Activated CD4-positive, alpha-beta T cell treated with anti-CD3 and anti-CD28 coated beads, Interleukin-2, amount 10 ng/mL, durations not matched to agents 7 days and 5 days (primary cell): Measurements from ENCODE around the gene G0S2. TPM values are rescaled to one million over a fixed set of nuclear protein-coding genes. Genes with fewer than 3 reads are reported as not detected.

Experiments used
- CTCF ChIA-PET: fragments of 350-600 bp; sonication (Branson Sonifier 250); formaldehyde crosslinking; loops from one replicate; lab custom pipeline; 2021; ENCODE audit warnings: antibody characterized with exemption; lab: Charles Lee
- POLR2A ChIA-PET: fragments of 350-600 bp; sonication (Branson Sonifier 250); formaldehyde crosslinking; loops from one replicate; lab custom pipeline; 2021; ENCODE audit warnings: antibody characterized with exemption; lab: Charles Lee
- DNase-seq: peaks from one replicate; pipeline ENCODE4 v3.0.0-alpha.2; 2020
- H3K27ac Mint-ChIP-seq: one replicate; pipeline ENCODE4 v1.8.0; 2021; ENCODE audit warnings: mild to moderate bottlenecking, moderate library complexity, mixed read lengths
- H3K27me3 Mint-ChIP-seq: one replicate; pipeline ENCODE4 v1.8.0; 2021; ENCODE audit warnings: mixed read lengths
- H3K36me3 Mint-ChIP-seq: one replicate; pipeline ENCODE4 v1.8.0; 2021; ENCODE audit warnings: low read depth, mixed read lengths
- H3K4me1 Mint-ChIP-seq: one replicate; pipeline ENCODE4 v1.8.0; 2021; ENCODE audit warnings: mixed read lengths
- H3K4me3 Mint-ChIP-seq: one replicate; pipeline ENCODE4 v1.8.0; 2021; ENCODE audit warnings: mild to moderate bottlenecking, moderate library complexity, mixed read lengths
- H3K9me3 Mint-ChIP-seq: one replicate; pipeline ENCODE4 v1.8.0; 2021; ENCODE audit warnings: mixed read lengths
- total RNA-seq, 2 experiments: library from RNA; stranded (reverse); gene quantifications; one replicate each; pipeline ENCODE4 v1.2.3, GENCODE V29; 2021

Gene G0S2
- total RNA-seq, 2 experiments from 2014 or later, result 0.56 to 0.64 TPM

DNA sequence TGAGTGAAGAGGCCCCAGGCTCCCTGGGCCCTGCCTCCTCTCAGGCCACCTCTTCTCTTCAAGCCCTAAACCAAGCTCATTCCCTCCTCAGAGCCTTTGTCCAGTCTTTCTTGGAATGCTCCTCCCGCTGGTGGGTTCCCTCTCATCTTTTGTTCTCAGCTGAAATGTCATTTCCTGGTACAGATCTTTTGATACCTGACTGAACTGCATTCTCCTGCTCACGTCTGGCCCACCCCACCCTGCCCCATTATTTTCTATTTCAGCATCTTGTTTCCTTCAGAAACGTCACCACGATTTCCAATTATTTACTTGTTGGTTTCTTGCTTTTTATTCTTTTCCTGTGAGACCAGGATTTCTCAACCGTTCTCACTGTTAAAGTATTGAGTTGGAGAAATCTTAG lies 39.4 kb upstream of the G0S2 start:
- no peak overlapping the region for H3K27ac Mint-ChIP-seq
- H3K36me3 Mint-ChIP-seq, result no peaks in the 10 kb centered on the region
- CTCF ChIA-PET, result interaction anchor here (0.8 to 1.5 kb wide), 3 partner anchors 8 to 38 kb away, joined by 3 to 7 read pairs (median 4); no protein-coding TSS in a partner anchor
- no peaks in the 10 kb centered on the region for H3K27me3 Mint-ChIP-seq
- peaks cover 9% of the 10 kb centered on the region for H3K4me1 Mint-ChIP-seq
- no peak for DNase-seq
- no peaks in the 10 kb centered on the region for H3K9me3 Mint-ChIP-seq
- POLR2A ChIA-PET, result no interaction called here
- H3K4me3 Mint-ChIP-seq, result no peak overlapping the region

DNA sequence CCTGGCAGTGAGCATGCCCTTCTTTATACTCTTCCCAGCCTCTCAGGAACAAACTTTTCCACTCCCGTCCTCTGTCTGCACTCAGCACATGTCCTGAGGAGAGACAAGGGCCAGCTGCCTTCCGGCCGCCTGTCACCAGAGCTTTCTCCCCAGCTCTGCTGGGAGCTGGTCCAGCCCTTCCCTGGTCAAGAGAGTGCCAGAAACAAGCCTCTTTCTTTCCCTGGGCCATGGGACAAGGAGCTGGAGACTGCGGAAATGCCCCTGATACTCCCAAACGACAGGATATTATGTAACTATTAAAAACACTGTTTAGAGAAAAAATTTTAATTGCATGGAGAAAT lies 33.4 kb upstream of the G0S2 start:
- H3K9me3 Mint-ChIP-seq, result no peaks in the 10 kb centered on the region
- no peaks in the 10 kb centered on the region for H3K36me3 Mint-ChIP-seq
- H3K27me3 Mint-ChIP-seq, result no peaks in the 10 kb centered on the region
- ChIA-PET POLR2A (no interaction called here), CTCF (interaction anchor here (0.8 to 2.9 kb wide), 8 partner anchors 10 to 107 kb away, joined by 3 to 6 read pairs (median 4); no protein-coding TSS in a partner anchor)
- no peaks in the 10 kb centered on the region for H3K4me1 Mint-ChIP-seq
- no peak for DNase-seq
- no peak overlapping the region for H3K27ac Mint-ChIP-seq
- no peak overlapping the region for H3K4me3 Mint-ChIP-seq

DNA sequence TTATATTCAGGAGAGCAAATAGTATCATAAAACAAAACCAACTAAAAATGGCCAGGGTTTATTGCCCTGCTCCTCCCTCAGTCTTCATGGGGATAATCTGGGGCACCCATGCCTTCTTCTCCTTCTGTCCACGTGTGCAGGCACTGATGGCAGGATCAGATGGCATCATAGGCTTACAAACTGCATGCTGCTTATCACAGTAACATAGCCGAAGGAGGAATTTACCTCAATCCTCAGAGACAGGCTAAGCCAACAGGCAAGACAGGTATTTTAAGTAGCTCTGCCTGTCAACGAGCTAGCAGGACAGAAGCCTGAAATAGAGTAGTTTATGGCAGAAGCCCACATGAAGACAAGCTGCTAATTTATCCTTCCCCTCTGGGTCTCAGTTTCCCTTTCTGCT lies 32.4 kb upstream of the G0S2 start:
- POLR2A ChIA-PET, result no interaction called here
- H3K4me3 Mint-ChIP-seq, result no peak overlapping the region

DNA sequence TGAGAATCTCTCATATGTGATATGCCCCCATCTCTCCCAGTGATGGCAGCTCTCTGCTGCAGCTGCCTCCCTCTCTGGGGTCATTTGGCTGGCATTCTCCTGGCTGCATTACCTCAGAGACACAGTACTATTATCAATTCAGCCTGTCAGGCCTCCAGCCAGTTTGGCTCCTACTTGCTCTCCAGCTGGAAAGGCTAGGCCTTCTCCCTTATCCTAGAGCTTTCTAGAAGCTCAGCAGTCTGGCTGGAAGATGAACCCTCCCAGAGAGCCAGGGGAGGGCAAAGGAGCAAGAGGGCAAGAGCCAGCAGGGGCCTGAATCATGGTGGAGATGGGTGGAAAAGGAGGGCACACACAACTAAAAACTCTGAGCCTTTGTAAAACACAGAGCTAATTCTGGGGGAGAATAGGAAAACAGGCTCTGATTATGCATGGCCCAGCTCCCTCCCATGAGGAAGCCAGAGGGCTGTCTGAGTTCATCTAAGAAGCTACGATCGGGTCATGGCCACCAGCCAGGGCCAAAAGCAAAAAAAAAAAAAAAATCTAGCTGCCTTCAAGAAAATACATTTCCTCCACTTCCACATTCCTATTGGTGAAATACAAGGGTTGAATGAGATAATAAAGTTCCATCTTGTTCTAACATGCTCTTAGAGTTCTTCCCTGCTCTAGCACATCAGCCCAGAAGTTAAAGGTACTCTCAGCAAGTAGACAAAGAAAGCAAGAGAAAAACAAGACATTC lies 31.8 kb upstream of the G0S2 start:
- H3K9me3 Mint-ChIP-seq, result no peaks in the 10 kb centered on the region

More for the DNA sequence above, 32.4 kb upstream of the G0S2 start:
- H3K9me3 Mint-ChIP-seq, result no peaks in the 10 kb centered on the region
- CTCF ChIA-PET, result interaction anchor here (0.9 to 2.9 kb wide), 8 partner anchors 10 to 106 kb away, joined by 3 to 6 read pairs (median 4); no protein-coding TSS in a partner anchor
- no peak overlapping the region for H3K27ac Mint-ChIP-seq
- H3K36me3 Mint-ChIP-seq, result no peaks in the 10 kb centered on the region
- no peaks in the 10 kb centered on the region for H3K4me1 Mint-ChIP-seq
- no peaks in the 10 kb centered on the region for H3K27me3 Mint-ChIP-seq
- no peak for DNase-seq

DNA sequence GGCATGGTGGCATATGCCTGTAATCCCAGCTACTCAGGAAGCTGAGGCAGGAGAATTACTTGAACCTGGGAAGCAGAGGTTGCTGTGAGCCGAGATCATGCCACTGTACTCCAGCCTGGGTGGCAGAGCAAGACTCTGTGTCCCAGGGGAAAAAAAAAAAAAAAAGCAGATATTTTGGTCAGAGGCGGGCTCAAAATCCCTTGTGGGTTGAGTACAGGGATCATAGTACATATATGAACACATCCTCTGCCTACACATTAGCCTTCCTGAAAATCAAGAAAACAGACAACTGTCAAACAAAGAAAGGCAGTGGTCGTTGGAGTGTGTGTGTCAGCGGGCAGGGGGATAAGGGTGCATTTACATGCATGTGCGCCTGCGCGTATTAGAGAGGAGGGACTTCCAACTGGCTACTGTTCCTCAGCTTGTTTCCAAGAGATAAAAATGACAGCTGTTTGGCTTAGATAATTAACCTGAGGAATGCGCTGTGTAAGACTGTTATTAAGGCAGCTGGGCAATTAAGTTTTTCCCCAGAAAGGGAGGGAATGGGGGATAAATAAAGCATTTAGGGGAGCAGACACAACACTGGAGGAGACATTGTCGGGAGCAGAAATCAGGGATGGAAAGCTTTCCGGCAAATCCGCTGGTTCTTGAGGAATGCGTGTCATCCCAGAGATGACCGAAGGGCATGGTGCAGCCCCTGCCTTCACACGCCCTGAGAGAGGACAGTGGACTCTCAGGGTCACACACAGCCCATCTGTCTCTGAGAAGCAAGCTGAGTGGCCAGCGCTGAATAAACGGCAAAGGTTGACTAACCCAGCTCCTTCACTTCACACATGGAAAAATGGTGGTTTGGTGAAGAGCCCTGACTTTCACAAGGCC lies 29.4 kb upstream of the G0S2 start:
- DNase-seq, result no peak
- no peaks in the 10 kb centered on the region for H3K36me3 Mint-ChIP-seq
- peaks cover 17% of the 10 kb centered on the region for H3K4me1 Mint-ChIP-seq
- no peaks in the 10 kb centered on the region for H3K27me3 Mint-ChIP-seq
- ChIA-PET POLR2A (no interaction called here), CTCF (interaction anchor here (0.7 to 1.1 kb wide), 2 partner anchors 10 to 265 kb away, joined by 4 to 5 read pairs; no protein-coding TSS in a partner anchor)
- no peak overlapping the region for H3K27ac Mint-ChIP-seq
- H3K4me3 Mint-ChIP-seq, result no peak overlapping the region
- no peaks in the 10 kb centered on the region for H3K9me3 Mint-ChIP-seq

More for the DNA sequence above, 31.8 kb upstream of the G0S2 start:
- POLR2A ChIA-PET, result no interaction called here
- DNase-seq, result no peak
- Mint-ChIP-seq H3K27ac (no peak overlapping the region), H3K27me3 (no peaks in the 10 kb centered on the region), H3K36me3 (no peaks in the 10 kb centered on the region), H3K4me3 (no peak overlapping the region), H3K4me1 (no peaks in the 10 kb centered on the region)
- CTCF ChIA-PET, result interaction anchor here (0.6 to 2.9 kb wide), 7 partner anchors 8 to 28 kb away, joined by 3 to 6 read pairs (median 3); no protein-coding TSS in a partner anchor

DNA sequence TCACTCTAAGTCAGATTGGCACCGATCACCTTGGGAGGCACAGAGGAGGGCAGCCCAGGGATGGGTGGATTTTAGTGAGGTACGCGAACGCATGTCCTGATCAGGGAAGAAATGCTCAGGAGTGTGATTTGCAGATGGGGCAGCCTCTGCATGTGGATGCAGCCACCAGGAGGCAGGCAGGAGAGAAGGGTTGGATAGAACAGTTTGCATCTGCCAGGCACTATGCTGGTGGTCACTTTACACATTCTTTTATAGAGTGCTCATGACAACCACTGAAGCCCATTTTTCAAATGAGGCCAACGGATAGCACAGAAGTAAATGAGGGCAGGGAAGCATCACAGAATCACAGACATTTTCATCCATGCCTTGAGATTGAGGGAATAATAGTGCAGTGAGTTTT lies 28.7 kb upstream of the G0S2 start:
- peaks cover 25% of the 10 kb centered on the region for H3K4me1 Mint-ChIP-seq
- POLR2A ChIA-PET, result no interaction called here
- H3K27ac Mint-ChIP-seq, result no peak overlapping the region
- DNase-seq, result no peak
- no peaks in the 10 kb centered on the region for H3K27me3 Mint-ChIP-seq
- H3K4me3 Mint-ChIP-seq, result no peak overlapping the region
- H3K36me3 Mint-ChIP-seq, result no peaks in the 10 kb centered on the region
- CTCF ChIA-PET, result interaction anchor here (1.1 kb wide), 1 partner anchor 9 kb away, joined by 4 read pairs; no protein-coding TSS in a partner anchor
- H3K9me3 Mint-ChIP-seq, result no peaks in the 10 kb centered on the region

DNA sequence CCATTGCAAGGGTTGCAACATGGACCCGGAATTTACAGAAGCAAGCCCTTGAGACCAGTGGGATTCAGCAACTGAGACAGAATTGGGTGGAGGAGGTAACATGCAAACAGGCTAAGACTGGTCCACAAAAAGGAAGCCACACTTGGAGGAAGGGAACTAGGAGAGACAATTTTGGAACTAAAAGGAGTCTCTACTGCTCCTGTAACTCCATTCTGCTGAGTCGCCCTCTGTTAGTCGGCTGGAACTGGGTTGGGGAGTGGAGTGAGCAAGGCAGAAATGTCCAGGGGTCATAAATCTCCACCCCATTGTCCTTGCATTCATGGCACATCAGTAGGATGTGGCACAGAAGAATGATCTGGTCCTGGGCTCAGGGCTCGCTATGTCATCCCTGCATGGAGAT lies 28.1 kb upstream of the G0S2 start:
- H3K27ac Mint-ChIP-seq, result no peak overlapping the region
- H3K9me3 Mint-ChIP-seq, result no peaks in the 10 kb centered on the region
- H3K27me3 Mint-ChIP-seq, result no peaks in the 10 kb centered on the region
- H3K4me1 Mint-ChIP-seq, result peaks cover 29% of the 10 kb centered on the region
- no peaks in the 10 kb centered on the region for H3K36me3 Mint-ChIP-seq
- no peak overlapping the region for H3K4me3 Mint-ChIP-seq
- no peak for DNase-seq
- ChIA-PET CTCF (no interaction called here), POLR2A (no interaction called here)

DNA sequence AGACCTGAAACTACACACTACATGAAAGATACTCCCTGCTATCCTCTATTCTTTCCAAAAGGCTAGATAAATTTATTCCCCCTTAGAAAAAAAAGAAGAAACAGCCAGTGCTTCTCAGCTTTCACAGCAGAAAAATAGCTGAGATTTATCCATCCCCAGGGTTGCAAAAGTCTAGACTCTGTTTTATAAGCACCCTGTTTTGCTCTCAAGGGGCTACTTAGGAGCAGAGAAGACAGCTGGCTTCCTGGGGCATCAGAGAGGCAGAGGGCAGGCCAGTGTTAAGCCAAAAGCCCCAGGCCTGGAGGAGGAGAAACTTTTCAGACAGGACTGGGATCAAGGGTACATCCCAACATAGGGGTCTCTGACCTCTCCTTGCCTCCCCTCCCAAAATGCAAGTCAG lies 26.9 kb upstream of the G0S2 start:
- ChIA-PET CTCF (interaction anchor here (0.6 to 1.8 kb wide), 5 partner anchors 14 to 100 kb away, joined by 3 to 8 read pairs (median 4); partner anchors contain the start of gene G0S2), POLR2A (no interaction called here)
- Mint-ChIP-seq H3K4me3 (no peak overlapping the region), H3K9me3 (no peaks in the 10 kb centered on the region), H3K36me3 (no peaks in the 10 kb centered on the region), H3K4me1 (peaks cover 34% of the 10 kb centered on the region), H3K27ac (no peak overlapping the region), H3K27me3 (no peaks in the 10 kb centered on the region)
- no peak for DNase-seq

DNA sequence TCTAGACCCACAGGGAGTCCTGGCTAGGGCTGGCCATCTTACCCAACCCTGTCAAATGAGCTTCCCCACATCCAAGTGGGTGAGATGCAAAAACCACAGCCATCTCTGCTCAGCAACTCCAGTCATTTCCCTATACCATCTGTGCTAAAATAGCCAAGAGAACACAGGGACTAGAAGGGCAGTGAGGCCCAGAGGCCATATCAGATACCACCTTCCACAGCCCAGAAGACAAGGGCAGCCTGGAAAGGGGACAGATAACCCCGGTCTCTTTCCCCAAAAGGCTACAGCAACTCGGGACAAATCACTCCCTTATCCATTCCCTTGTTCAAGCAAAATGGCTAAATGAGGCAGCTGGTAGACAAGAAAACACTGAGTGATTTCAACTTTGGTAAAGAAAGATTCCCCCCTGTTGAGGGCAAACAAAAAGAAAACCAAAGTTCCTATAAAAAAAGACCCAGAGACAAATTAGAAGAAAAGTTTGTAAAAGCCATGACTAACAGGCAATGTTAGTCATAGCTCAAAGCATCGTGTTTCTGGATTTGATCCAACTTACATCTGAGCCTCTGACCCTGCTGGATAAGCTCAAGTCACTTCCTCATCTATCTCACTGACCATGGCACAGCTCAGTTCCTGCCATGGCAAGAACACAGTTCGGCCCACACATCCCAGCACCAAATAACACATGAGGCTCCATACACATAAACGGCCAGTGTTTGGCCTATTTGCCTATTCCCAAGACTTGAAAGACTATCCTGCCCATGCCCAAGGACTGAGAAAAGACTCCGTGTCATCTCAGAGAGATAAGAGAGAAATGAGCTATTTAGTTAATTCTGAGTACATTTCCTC lies 26.1 kb upstream of the G0S2 start:
- H3K9me3 Mint-ChIP-seq, result no peaks in the 10 kb centered on the region
- H3K27me3 Mint-ChIP-seq, result no peaks in the 10 kb centered on the region
- DNase-seq, result no peak
- H3K27ac Mint-ChIP-seq, result no peak overlapping the region
- H3K4me1 Mint-ChIP-seq, result peaks cover 39% of the 10 kb centered on the region
- H3K36me3 Mint-ChIP-seq, result no peaks in the 10 kb centered on the region
- CTCF ChIA-PET, result interaction anchor here (0.6 to 1.8 kb wide), 10 partner anchors 10 to 119 kb away, joined by 3 to 8 read pairs (median 3); partner anchors contain the start of gene G0S2
- POLR2A ChIA-PET, result no interaction called here
- no peak overlapping the region for H3K4me3 Mint-ChIP-seq

DNA sequence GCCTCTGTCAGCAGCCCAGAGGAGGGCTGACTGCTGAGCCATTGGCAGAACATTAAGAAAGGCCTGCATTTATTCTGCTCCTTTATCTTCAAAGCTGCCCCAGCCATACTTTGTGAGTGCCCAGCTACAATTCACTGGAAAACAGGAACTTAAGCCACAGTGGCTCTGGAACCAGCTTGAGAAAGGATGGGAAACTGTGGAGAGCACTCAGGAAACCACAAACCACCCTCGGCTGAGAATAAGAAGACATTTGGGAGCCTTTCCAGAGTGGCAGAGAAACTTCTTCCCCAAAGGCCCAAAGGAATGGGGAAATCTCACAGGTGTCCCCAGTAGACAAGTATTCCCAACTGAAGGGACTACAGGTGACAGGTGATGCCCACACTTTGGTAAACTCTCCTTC lies 24.8 kb upstream of the G0S2 start:
- no peak overlapping the region for H3K4me3 Mint-ChIP-seq
- H3K27me3 Mint-ChIP-seq, result no peaks in the 10 kb centered on the region
- CTCF ChIA-PET, result interaction anchor here (0.6 to 1.3 kb wide), 2 partner anchors 98 to 1631 kb away, joined by 3 read pairs; no protein-coding TSS in a partner anchor
- POLR2A ChIA-PET, result no interaction called here
- no peak for DNase-seq
- H3K9me3 Mint-ChIP-seq, result no peaks in the 10 kb centered on the region
- peaks cover 39% of the 10 kb centered on the region for H3K4me1 Mint-ChIP-seq
- H3K27ac Mint-ChIP-seq, result peak overlapping the region; percentile 83
- H3K36me3 Mint-ChIP-seq, result no peaks in the 10 kb centered on the region

DNA sequence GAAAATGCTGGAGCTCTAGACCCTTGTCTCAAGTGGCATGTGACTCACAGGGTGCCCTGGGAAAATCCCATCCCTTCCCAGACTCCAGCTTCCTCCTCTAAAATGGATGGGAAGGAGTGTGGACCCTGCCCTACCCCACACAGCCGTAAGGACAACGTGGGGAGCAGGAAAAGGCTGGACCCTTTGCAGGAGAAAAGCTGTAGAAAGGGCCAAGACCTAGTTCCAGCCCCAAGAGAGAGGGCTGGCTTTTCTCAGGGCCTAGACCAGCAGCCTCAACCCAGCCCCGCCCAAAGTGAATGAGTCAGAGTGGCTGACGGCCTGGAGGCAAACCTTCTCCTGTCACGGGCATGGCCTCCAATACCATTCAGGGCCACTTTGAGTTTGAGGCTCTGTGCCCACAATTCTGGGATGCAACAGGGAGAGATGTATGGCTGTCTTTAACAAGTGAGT lies 24.0 kb upstream of the G0S2 start:
- peaks cover 39% of the 10 kb centered on the region for H3K4me1 Mint-ChIP-seq
- peak; percentile 60 for DNase-seq
- H3K9me3 Mint-ChIP-seq, result no peaks in the 10 kb centered on the region
- H3K36me3 Mint-ChIP-seq, result no peaks in the 10 kb centered on the region
- POLR2A ChIA-PET, result no interaction called here
- CTCF ChIA-PET, result interaction anchor here (1.3 kb wide), 1 partner anchor 97 kb away, joined by 3 read pairs; no protein-coding TSS in a partner anchor
- no peaks in the 10 kb centered on the region for H3K27me3 Mint-ChIP-seq
- peak overlapping the region; percentile 83 for H3K27ac Mint-ChIP-seq
- H3K4me3 Mint-ChIP-seq, result no peak overlapping the region
